RCC 7860 (cell line): ENCODE results near the gene UBE2V1.

Experiments
- DNase-seq: peaks from one replicate; pipeline ENCODE4 v3.0.0-alpha.2; 2015; ENCODE audit warnings: low spot score
- FAIRE-seq: peaks from 2 replicates; lab custom pipeline; 2012; peaks lifted over from hg19 to GRCh38; lab: Jason Lieb, UNC

The UBE2V1 gene

GRCh38 chr20:50049442-50050026 is 63.4 kb downstream of the UBE2V1 start:
- no peak for DNase-seq

GRCh38 chr20:50048420-50049166 is 64.4 kb downstream of the UBE2V1 start:
- DNase-seq = peak; percentile 26
- FAIRE-seq = no peak

More at GRCh38 chr20:50049442-50050026, 63.4 kb downstream of the UBE2V1 start:
- no peak for FAIRE-seq

- no peak for DNase-seq
- no peak for FAIRE-seq
Observed at GRCh38 chr20:50044353-50044960, 68.5 kb downstream of the UBE2V1 start.

GRCh38 chr20:50043573-50044352 is 69.2 kb downstream of the UBE2V1 start:
- DNase-seq (no peak), FAIRE-seq (no peak)

GRCh38 chr20:50042370-50043313 is 70.3 kb downstream of the UBE2V1 start:
- DNase-seq (no peak), FAIRE-seq (no peak)

GRCh38 chr20:50041246-50041873 is 71.6 kb downstream of the UBE2V1 start:
- DNase-seq (no peak), FAIRE-seq (no peak)

- no peak for FAIRE-seq
- no peak for DNase-seq
Observed at GRCh38 chr20:50040432-50041245, 72.3 kb downstream of the UBE2V1 start.

- FAIRE-seq (no peak), DNase-seq (no peak)
Observed at GRCh38 chr20:50039706-50040431, 73.1 kb downstream of the UBE2V1 start.

GRCh38 chr20:50038574-50038991 is 74.4 kb downstream of the UBE2V1 start:
- DNase-seq = no peak
- no peak for FAIRE-seq

- DNase-seq (no peak), FAIRE-seq (no peak)
Observed at GRCh38 chr20:50038169-50038568, 74.8 kb downstream of the UBE2V1 start.

GRCh38 chr20:50037575-50037974 is 75.4 kb downstream of the UBE2V1 start:
- FAIRE-seq (no peak), DNase-seq (no peak)

GRCh38 chr20:50037123-50037522 is 75.8 kb downstream of the UBE2V1 start:
- DNase-seq = no peak
- FAIRE-seq = no peak

GRCh38 chr20:50036703-50037102 is 76.2 kb downstream of the UBE2V1 start:
- DNase-seq (no peak), FAIRE-seq (no peak)

- DNase-seq (peak; percentile 96), FAIRE-seq (peak; percentile 84)
Observed at GRCh38 chr20:50034567-50035180, 78.3 kb downstream of the UBE2V1 start.

GRCh38 chr20:50032955-50033666 is 79.8 kb downstream of the UBE2V1 start:
- FAIRE-seq = no peak

More at GRCh38 chr20:50032955-50033666, 79.8 kb downstream of the UBE2V1 start:
- no peak for DNase-seq
